MM.1S (cell line): Measurements from ENCODE around the gene CEP63.
"Not testable (repeated sequence)": the region's sequence is repeated elsewhere in the genome, so short reads cannot be mapped to it uniquely, and the experiment has no call there.

Experiments used
- EZH2 ChIP-seq: fragments of 300-600 bp; sonication (generic); optimal IDR thresholded peaks from 2 replicates; pipeline ENCODE3; 2017; ENCODE audit warnings: low read depth, mild to moderate bottlenecking, antibody characterized with exemption, low read length, mixed read lengths
- EZH2phosphoT487 ChIP-seq: fragments of 300-600 bp; sonication (generic); IDR thresholded peaks from 2 replicates; pipeline ENCODE4 v1.6.1; 2018; ENCODE audit warnings: antibody characterized with exemption, low read length
- TF ChIP-seq, protein P1 (sequence below): fragments of 300-600 bp; sonication (generic); IDR thresholded peaks from 2 replicates; pipeline ENCODE4 v1.5.1; 2016; ENCODE audit warnings: antibody characterized with exemption, low read length, mixed read lengths

GRCh38 chr3:134544783-134545182 is 58.9 kb downstream of the CEP63 start:
- TF ChIP-seq, protein P1, sequence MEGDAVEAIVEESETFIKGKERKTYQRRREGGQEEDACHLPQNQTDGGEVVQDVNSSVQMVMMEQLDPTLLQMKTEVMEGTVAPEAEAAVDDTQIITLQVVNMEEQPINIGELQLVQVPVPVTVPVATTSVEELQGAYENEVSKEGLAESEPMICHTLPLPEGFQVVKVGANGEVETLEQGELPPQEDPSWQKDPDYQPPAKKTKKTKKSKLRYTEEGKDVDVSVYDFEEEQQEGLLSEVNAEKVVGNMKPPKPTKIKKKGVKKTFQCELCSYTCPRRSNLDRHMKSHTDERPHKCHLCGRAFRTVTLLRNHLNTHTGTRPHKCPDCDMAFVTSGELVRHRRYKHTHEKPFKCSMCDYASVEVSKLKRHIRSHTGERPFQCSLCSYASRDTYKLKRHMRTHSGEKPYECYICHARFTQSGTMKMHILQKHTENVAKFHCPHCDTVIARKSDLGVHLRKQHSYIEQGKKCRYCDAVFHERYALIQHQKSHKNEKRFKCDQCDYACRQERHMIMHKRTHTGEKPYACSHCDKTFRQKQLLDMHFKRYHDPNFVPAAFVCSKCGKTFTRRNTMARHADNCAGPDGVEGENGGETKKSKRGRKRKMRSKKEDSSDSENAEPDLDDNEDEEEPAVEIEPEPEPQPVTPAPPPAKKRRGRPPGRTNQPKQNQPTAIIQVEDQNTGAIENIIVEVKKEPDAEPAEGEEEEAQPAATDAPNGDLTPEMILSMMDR, result not testable (repeated sequence)
- not testable (repeated sequence) for TF ChIP-seq EZH2, EZH2phosphoT487
